ENCODE measurements around the gene NXT2.

NXT2 gene

DNA sequence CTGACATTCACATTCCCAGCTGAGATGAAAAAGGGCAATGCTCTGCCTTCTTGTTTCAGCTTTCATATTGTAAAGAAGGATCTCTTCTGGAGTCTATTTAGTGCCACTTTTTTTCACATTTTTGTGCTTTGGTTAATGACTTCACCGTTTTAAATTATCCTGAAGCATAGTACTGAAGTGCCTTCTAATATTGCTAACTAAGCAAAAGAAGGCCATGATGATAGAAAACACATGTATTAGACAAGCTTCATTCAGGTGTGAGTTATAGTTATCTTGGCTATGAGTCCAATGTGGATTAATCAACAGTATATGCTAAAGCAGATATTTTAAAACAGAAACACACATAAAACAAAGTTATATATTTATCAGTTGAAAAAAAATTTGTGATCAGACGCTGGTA is 40.4 kb downstream of the NXT2 start:
- no peak overlapping the region for H3K4me3 ChIP-seq (ENCODE audit: low read depth, low read length)
- TF ChIP-seq, protein P1, sequence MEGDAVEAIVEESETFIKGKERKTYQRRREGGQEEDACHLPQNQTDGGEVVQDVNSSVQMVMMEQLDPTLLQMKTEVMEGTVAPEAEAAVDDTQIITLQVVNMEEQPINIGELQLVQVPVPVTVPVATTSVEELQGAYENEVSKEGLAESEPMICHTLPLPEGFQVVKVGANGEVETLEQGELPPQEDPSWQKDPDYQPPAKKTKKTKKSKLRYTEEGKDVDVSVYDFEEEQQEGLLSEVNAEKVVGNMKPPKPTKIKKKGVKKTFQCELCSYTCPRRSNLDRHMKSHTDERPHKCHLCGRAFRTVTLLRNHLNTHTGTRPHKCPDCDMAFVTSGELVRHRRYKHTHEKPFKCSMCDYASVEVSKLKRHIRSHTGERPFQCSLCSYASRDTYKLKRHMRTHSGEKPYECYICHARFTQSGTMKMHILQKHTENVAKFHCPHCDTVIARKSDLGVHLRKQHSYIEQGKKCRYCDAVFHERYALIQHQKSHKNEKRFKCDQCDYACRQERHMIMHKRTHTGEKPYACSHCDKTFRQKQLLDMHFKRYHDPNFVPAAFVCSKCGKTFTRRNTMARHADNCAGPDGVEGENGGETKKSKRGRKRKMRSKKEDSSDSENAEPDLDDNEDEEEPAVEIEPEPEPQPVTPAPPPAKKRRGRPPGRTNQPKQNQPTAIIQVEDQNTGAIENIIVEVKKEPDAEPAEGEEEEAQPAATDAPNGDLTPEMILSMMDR (IDR thresholded peaks at IDR 0.05; ENCODE audit: borderline replicate concordance, insufficient read depth, low read depth, low read length) = no peak

GRCh38 chrX:109578916-109579315 is 42.3 kb downstream of the NXT2 start:
- TF ChIP-seq, protein P1 (IDR thresholded peaks at IDR 0.05; ENCODE audit: borderline replicate concordance, insufficient read depth, low read depth, low read length) = no peak

GRCh38 chrX:109585488-109585887 is 48.8 kb downstream of the NXT2 start:
- H3K4me3 ChIP-seq (ENCODE audit: low read depth, low read length) = no peak overlapping the region
- TF ChIP-seq, protein P1 (IDR thresholded peaks at IDR 0.05; ENCODE audit: borderline replicate concordance, insufficient read depth, low read depth, low read length) = no peak

More at GRCh38 chrX:109578916-109579315, 42.3 kb downstream of the NXT2 start:
- H3K4me3 ChIP-seq (ENCODE audit: low read depth, low read length) = no peak overlapping the region

- TF ChIP-seq, protein P1 (IDR thresholded peaks at IDR 0.05; ENCODE audit: borderline replicate concordance, insufficient read depth, low read depth, low read length) = no peak
- no peak overlapping the region for H3K4me3 ChIP-seq (ENCODE audit: low read depth, low read length)
Observed at GRCh38 chrX:109590176-109590575, 53.5 kb downstream of the NXT2 start.
